Caco-2 (cell line): ENCODE results near the gene ARHGAP8. TPM values are rescaled to one million over a fixed set of nuclear protein-coding genes. Genes with fewer than 3 reads are reported as not detected.

Experiments used
- BruUV-seq: library from RNA; stranded (reverse); fragments of 400-500 nt; replicated peaks from 2 replicates; lab custom pipeline; 2021; lab: Mats Ljungman, UMichigan
- CTCF ChIA-PET: fragments of 300-600 bp; sonication (Branson Sonifier 250); formaldehyde crosslinking; loops from one replicate; lab custom pipeline; 2022; ENCODE audit warnings: antibody characterized with exemption; lab: Charles Lee
- POLR2A ChIA-PET: fragments of 300-600 bp; sonication (Branson Sonifier 250); formaldehyde crosslinking; loops from one replicate; lab custom pipeline; 2022; ENCODE audit warnings: antibody characterized with exemption; lab: Charles Lee
- DNase-seq, 2 experiments: peaks; one replicate each; pipeline versions ENCODE4 v3.0.0 to v3.0.0-alpha.2; 2020 to 2022
- H3K27me3 ChIP-seq: replicated peaks from 2 replicates; pipeline ENCODE4 v1.6.0; 2011; ENCODE audit warnings: low read length; ENCODE audit not compliant: control insufficient read depth, insufficient read depth
- H3K36me3 ChIP-seq: 2 replicates; pipeline ENCODE4 v1.5.1; 2011; ENCODE audit warnings: low read length; ENCODE audit not compliant: control insufficient read depth, insufficient read depth
- H3K4me1 ChIP-seq: fragments of 250-450 bp; sonication (Bioruptor Pico); 2 replicates; pipeline ENCODE4 v1.5.1; 2020; ENCODE audit warnings: mild to moderate bottlenecking
- H3K4me3 ChIP-seq: 2 replicates; pipeline ENCODE4 v1.5.1; 2011; ENCODE audit warnings: low read depth, mild to moderate bottlenecking, control low read depth, low read length
- H3K9me3 ChIP-seq: fragments of 250-450 bp; sonication (Bioruptor Pico); 2 replicates; pipeline ENCODE4 v1.5.1; 2020; ENCODE audit warnings: mild to moderate bottlenecking, moderate library complexity
- H3K27ac Mint-ChIP-seq: one replicate; pipeline ENCODE4 v1.8.0; 2022; ENCODE audit warnings: mixed read lengths; ENCODE audit not compliant: unreplicated experiment
- H3K27me3 Mint-ChIP-seq: one replicate; pipeline ENCODE4 v1.8.0; 2022; ENCODE audit warnings: mixed read lengths; ENCODE audit not compliant: insufficient read depth, unreplicated experiment
- H3K36me3 Mint-ChIP-seq: one replicate; pipeline ENCODE4 v1.8.0; 2022; ENCODE audit warnings: mild to moderate bottlenecking, mixed read lengths; ENCODE audit not compliant: insufficient read depth, unreplicated experiment
- H3K4me1 Mint-ChIP-seq: one replicate; pipeline ENCODE4 v1.8.0; 2022; ENCODE audit warnings: low read depth, mixed read lengths; ENCODE audit not compliant: unreplicated experiment
- H3K4me3 Mint-ChIP-seq: one replicate; pipeline ENCODE4 v1.8.0; 2022; ENCODE audit warnings: mild to moderate bottlenecking, moderate library complexity, mixed read lengths; ENCODE audit not compliant: unreplicated experiment
- H3K9me3 Mint-ChIP-seq: one replicate; pipeline ENCODE4 v1.8.0; 2022; ENCODE audit warnings: mixed read lengths; ENCODE audit not compliant: unreplicated experiment
- intact Hi-C: fragments of 100-400 bp; cut with micrococcal nuclease; formaldehyde crosslinking; loops from one replicate; pipeline ENCODE4 v1.10.0; 2022; ENCODE audit not compliant: unreplicated experiment
- total RNA-seq: library from RNA; stranded (reverse); gene quantifications from 2 replicates; pipeline ENCODE4 v1.2.3, GENCODE V29; 2022
- TF ChIP-seq, protein P1 (sequence below), 2 experiments: fragments of 200-600 bp in 1 of 2; IDR thresholded peaks; 1 replicate in 1 of 2; 2 replicates in 1 of 2; pipeline versions ENCODE4 v1.5.1 to v1.8.0; 2011 to 2022; ENCODE audit warnings: antibody characterized with exemption in 1 of 2, control low read depth in 1 of 2, inconsistent platforms in 1 of 2, low read depth in 1 of 2, low read length in 1 of 2, mild to moderate bottlenecking in 1 of 2, moderate library complexity in 1 of 2; ENCODE audit not compliant: insufficient read depth in 1 of 2, severe bottlenecking in 1 of 2, unreplicated experiment in 1 of 2

ARHGAP8 gene
- total RNA-seq, 1 experiment from 2014 or later, result 81.5 TPM

DNA sequence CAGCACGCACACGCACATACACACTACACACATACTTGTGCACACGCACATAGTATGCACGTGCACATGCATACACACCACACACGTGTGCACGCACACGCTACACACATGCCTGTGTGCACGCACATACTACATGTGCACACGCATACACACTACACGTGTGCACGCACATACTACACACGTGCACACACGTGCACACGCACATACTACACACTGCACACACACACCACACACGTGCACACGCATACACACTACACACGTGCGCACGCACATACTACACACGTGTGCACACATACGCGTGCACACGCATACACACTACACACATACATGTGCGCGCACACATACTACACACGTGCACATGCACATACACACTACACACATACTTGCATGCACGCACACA is 19.7 kb upstream of the ARHGAP8 start:
- Mint-ChIP-seq H3K4me1 (peaks cover 7% of the 10 kb centered on the region), H3K4me3 (no peak overlapping the region), H3K36me3 (peaks cover 97% of the 10 kb centered on the region), H3K9me3 (no peaks in the 10 kb centered on the region), H3K27ac (peak overlapping the region; percentile 74), H3K27me3 (no peaks in the 10 kb centered on the region)
- TF ChIP-seq, protein P1, sequence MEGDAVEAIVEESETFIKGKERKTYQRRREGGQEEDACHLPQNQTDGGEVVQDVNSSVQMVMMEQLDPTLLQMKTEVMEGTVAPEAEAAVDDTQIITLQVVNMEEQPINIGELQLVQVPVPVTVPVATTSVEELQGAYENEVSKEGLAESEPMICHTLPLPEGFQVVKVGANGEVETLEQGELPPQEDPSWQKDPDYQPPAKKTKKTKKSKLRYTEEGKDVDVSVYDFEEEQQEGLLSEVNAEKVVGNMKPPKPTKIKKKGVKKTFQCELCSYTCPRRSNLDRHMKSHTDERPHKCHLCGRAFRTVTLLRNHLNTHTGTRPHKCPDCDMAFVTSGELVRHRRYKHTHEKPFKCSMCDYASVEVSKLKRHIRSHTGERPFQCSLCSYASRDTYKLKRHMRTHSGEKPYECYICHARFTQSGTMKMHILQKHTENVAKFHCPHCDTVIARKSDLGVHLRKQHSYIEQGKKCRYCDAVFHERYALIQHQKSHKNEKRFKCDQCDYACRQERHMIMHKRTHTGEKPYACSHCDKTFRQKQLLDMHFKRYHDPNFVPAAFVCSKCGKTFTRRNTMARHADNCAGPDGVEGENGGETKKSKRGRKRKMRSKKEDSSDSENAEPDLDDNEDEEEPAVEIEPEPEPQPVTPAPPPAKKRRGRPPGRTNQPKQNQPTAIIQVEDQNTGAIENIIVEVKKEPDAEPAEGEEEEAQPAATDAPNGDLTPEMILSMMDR (IDR thresholded peaks at IDR 0.05; ENCODE audit: insufficient read depth in 1 of 2, low read depth in 1 of 2, low read length in 1 of 2, severe bottlenecking in 1 of 2, unreplicated experiment in 1 of 2), result no peak
- intact Hi-C loops, result no loop called here
- BruUV-seq, result no TSS peak
- DNase-seq, result no peak
- POLR2A ChIA-PET, result no interaction called here
- no peaks in the 10 kb centered on the region for H3K9me3 ChIP-seq
- H3K36me3 ChIP-seq, result no peaks in the 10 kb centered on the region; the same call in 1 of the 2 replicates
- no peaks in the 10 kb centered on the region for H3K27me3 ChIP-seq
- peaks cover 39% of the 10 kb centered on the region for H3K4me1 ChIP-seq
- H3K4me3 ChIP-seq, result no peak overlapping the region
- CTCF ChIA-PET, result no interaction called here

GRCh38 chr22:44733426-44734106 is 18.8 kb upstream of the ARHGAP8 start:
- no peaks in the 10 kb centered on the region for H3K27me3 Mint-ChIP-seq
- H3K9me3 ChIP-seq, result no peaks in the 10 kb centered on the region
- peaks cover 12% of the 10 kb centered on the region for H3K4me1 Mint-ChIP-seq
- peaks cover 99% of the 10 kb centered on the region for H3K36me3 Mint-ChIP-seq
- no peak overlapping the region for H3K4me3 ChIP-seq
- POLR2A ChIA-PET, result no interaction called here
- no peaks in the 10 kb centered on the region for H3K27me3 ChIP-seq
- H3K9me3 Mint-ChIP-seq, result no peaks in the 10 kb centered on the region
- CTCF ChIA-PET, result interaction anchor here (0.9 kb wide), 1 partner anchor 10 kb away, joined by 3 read pairs; no protein-coding TSS in a partner anchor
- no peak for DNase-seq
- H3K27ac Mint-ChIP-seq, result peak overlapping the region; percentile 74
- no peaks in the 10 kb centered on the region; the same call in 1 of the 2 replicates for H3K36me3 ChIP-seq
- BruUV-seq, result no TSS peak
- TF ChIP-seq, protein P1 (IDR thresholded peaks at IDR 0.05; ENCODE audit: insufficient read depth in 1 of 2, low read depth in 1 of 2, low read length in 1 of 2, severe bottlenecking in 1 of 2, unreplicated experiment in 1 of 2), result no peak
- H3K4me3 Mint-ChIP-seq, result no peak overlapping the region
- peaks cover 48% of the 10 kb centered on the region for H3K4me1 ChIP-seq
- intact Hi-C loops, result no loop called here

GRCh38 chr22:44734278-44734677 is 18.1 kb upstream of the ARHGAP8 start:
- no peaks in the 10 kb centered on the region for H3K27me3 ChIP-seq
- H3K4me3 ChIP-seq, result no peak overlapping the region
- H3K36me3 ChIP-seq, result no peaks in the 10 kb centered on the region; the same call in 1 of the 2 replicates
- no peak for DNase-seq
- H3K4me1 ChIP-seq, result peaks cover 56% of the 10 kb centered on the region
- no peaks in the 10 kb centered on the region for H3K9me3 ChIP-seq
- POLR2A ChIA-PET, result no interaction called here
- no TSS peak for BruUV-seq
- CTCF ChIA-PET, result interaction anchor here (0.9 to 1.3 kb wide), 2 partner anchors 10 to 49 kb away, joined by 3 to 5 read pairs; no protein-coding TSS in a partner anchor
- Mint-ChIP-seq H3K27ac (no peak overlapping the region), H3K4me1 (peaks cover 14% of the 10 kb centered on the region), H3K27me3 (no peaks in the 10 kb centered on the region), H3K36me3 (peaks cover 95% of the 10 kb centered on the region), H3K9me3 (no peaks in the 10 kb centered on the region), H3K4me3 (no peak overlapping the region)
- intact Hi-C loops, result no loop called here
- TF ChIP-seq, protein P1 (IDR thresholded peaks at IDR 0.05; ENCODE audit: insufficient read depth in 1 of 2, low read depth in 1 of 2, low read length in 1 of 2, severe bottlenecking in 1 of 2, unreplicated experiment in 1 of 2), result no peak
